Stimulated activated CD8-positive, alpha-beta memory T cell treated with anti-CD3 and anti-CD28 coated beads, Interleukin-4, amount 100 ng/mL, for 1 hour (primary cell): ENCODE data around the gene C12orf57.

Source experiments
- DNase-seq, 2 donors: peaks; one replicate each; pipeline ENCODE4 v3.0.0-alpha.2; 2020; ENCODE audit warnings: low read depth in 2 of 2, low spot score in 1 of 2

C12orf57 gene

DNA sequence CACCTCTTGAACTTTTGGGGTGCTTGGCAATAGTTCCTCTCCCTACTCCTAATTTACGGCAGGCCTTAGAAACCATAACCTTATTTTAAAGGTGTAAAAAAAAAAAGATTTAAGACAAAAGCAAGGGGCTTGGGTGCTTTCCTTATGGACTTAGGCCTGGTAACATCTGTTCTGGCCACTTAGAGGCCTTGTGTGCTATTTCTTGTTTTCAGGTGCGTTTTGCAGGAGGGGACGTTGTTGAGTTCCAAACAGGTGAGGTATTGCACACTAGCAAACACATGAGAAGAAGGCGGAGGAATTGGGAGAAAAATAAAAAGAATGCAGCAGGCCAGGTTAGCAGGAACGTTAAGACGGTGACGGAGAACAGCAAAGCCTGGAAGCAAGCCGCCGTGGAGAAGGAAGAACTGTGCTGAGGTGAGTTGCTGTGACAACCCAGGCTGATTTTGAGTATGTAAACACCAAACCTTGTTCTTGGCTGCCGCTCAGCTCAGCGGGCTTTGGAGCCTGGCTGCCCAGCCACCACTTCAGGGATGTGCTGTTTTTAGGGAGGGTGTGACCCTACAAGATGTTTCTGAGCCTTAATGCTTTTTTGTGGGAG, 44.2 kb downstream of the C12orf57 start:
- no peak for DNase-seq
